GM12875 (cell line): ENCODE results near the gene TMC1.
"Not testable (repeated sequence)": the region's sequence is repeated elsewhere in the genome, so short reads cannot be mapped to it uniquely, and the experiment has no call there.

Experiments used
- H3K4me3 ChIP-seq: one replicate; pipeline ENCODE4 v1.5.1; 2011; ENCODE audit warnings: low read depth, low read length, control low read depth
- CTCF ChIP-seq: IDR thresholded peaks from 2 replicates; pipeline ENCODE4 v1.5.1; 2011; ENCODE audit warnings: low read depth, mild to moderate bottlenecking, control low read depth, inconsistent platforms, low read length, moderate library complexity, borderline replicate concordance; ENCODE audit not compliant: insufficient read depth

TMC1 gene

GRCh38 chr9:72836790-72837189 lies 315.4 kb downstream of the TMC1 start:
- H3K4me3 ChIP-seq, result no peak overlapping the region
- no peak for TF ChIP-seq CTCF

GRCh38 chr9:72839085-72839484 lies 317.7 kb downstream of the TMC1 start:
- TF ChIP-seq CTCF, result no peak
- no peak overlapping the region for H3K4me3 ChIP-seq

GRCh38 chr9:72843520-72844439 lies 322.4 kb downstream of the TMC1 start:
- TF ChIP-seq CTCF, result 0 out of 2 replicates have a peak, but pooled peaks have one; percentile 30

GRCh38 chr9:72844440-72844768 lies 323.0 kb downstream of the TMC1 start:
- no peak for TF ChIP-seq CTCF
- no peak overlapping the region for H3K4me3 ChIP-seq

More at GRCh38 chr9:72843520-72844439, 322.4 kb downstream of the TMC1 start:
- H3K4me3 ChIP-seq, result no peak overlapping the region

GRCh38 chr9:72845052-72845451 lies 323.6 kb downstream of the TMC1 start:
- not testable (repeated sequence) for H3K4me3 ChIP-seq

- not testable (repeated sequence) for H3K4me3 ChIP-seq
Observed at GRCh38 chr9:72850209-72850608, 328.8 kb downstream of the TMC1 start.

GRCh38 chr9:72855321-72855720 lies 333.9 kb downstream of the TMC1 start:
- H3K4me3 ChIP-seq, result no peak overlapping the region
- TF ChIP-seq CTCF, result no peak

- no peak for TF ChIP-seq CTCF
- H3K4me3 ChIP-seq, result no peak overlapping the region
Observed at GRCh38 chr9:72855890-72856523, 334.6 kb downstream of the TMC1 start.
